PC-9 (cell line): ENCODE results near the gene ATP1A3.

Source experiments
- CTCF ChIP-seq: fragments of 200-600 bp; sonication (generic); conservative IDR thresholded peaks from 2 replicates; pipeline ENCODE4 v1.6.1; 2017; ENCODE audit warnings: mixed run types, antibody characterized with exemption, mild to moderate bottlenecking, moderate library complexity
- EZH2 ChIP-seq: fragments of 200-600 bp; sonication (generic); IDR thresholded peaks from 2 replicates; pipeline ENCODE4 v1.8.0; 2017; ENCODE audit warnings: antibody characterized with exemption, low read depth

- TF ChIP-seq EZH2: no peak
- no peak for TF ChIP-seq CTCF
Observed at GRCh38 chr19:41926028-41926762, 67.8 kb downstream of the ATP1A3 start.
